Motor neuron (in vitro differentiated cells): ENCODE results near the gene S100A2. TPM values are rescaled to one million over a fixed set of nuclear protein-coding genes. Genes with fewer than 3 reads are reported as not detected.

Experiments used
- ATAC-seq, 8 experiments: fragments of 200-7000 bp; cut with Tn5 transposase; replicated peaks in 6 of 8; 2 replicates each; pipeline ENCODE4 v1.8.0; 2021; ENCODE audit warnings: mild to moderate bottlenecking in 8 of 8, moderate library complexity in 8 of 8
- H3K27ac ChIP-seq, 2 donors: fragments of 250-450 bp; sonication (Bioruptor Pico); 2 replicates each; pipeline ENCODE4 v1.9.0; 2021; ENCODE audit warnings: antibody characterized with exemption in 2 of 2, mild to moderate bottlenecking in 2 of 2, moderate library complexity in 1 of 2
- H3K4me1 ChIP-seq, 2 donors: fragments of 250-450 bp; sonication (Bioruptor Pico); replicated peaks in 1 of 2; 2 replicates each; pipeline ENCODE4 v1.6.1; 2021; ENCODE audit warnings: antibody characterized with exemption in 2 of 2, mild to moderate bottlenecking in 2 of 2, moderate library complexity in 1 of 2
- H3K4me3 ChIP-seq, 5 donors: fragments of 250-450 bp; sonication (Bioruptor Pico); 2 replicates each; pipeline ENCODE4 v1.9.0; 2021; ENCODE audit warnings: antibody characterized with exemption in 5 of 5, mild to moderate bottlenecking in 5 of 5, moderate library complexity in 4 of 5
- WGBS, 10 experiments: fragments of 450-650 bp; shearing (Covaris generic); methylation state at CpG; one replicate each; pipeline ENCODE4 v1.0.0; 2022; 5-methylcytosine and 5-hydroxymethylcytosine counted together
- in situ Hi-C, 9 experiments: fragments of 400-800 bp; cut with MboI; loops; one replicate each; pipeline ENCODE4 v1.15.0; 2021; ENCODE audit warnings: low sequenced_read_pairs in 9 of 9, low pct_unique_long_range_greater_than_20kb in 2 of 9; ENCODE audit not compliant: unreplicated experiment in 9 of 9
- total RNA-seq, 8 experiments: library from RNA; unstranded; fragments of 300-600 nt; gene quantifications; 2 replicates each; pipeline versions ENCODE4 v1.2.3 to v1.2.4, GENCODE V29; 2022

Gene S100A2
- total RNA-seq, 8 experiments from 2014 or later: 0.23 to 4.5 (median 1.5) TPM; not detected in 2

GRCh38 chr1:153536671-153537375 lies 28.8 kb downstream of the S100A2 start:
- ATAC-seq: no peak
- Histone ChIP-seq H3K27ac (no peak overlapping the region), H3K4me3 (no peak overlapping the region), H3K4me1 (peaks cover 7 to 19% of the 10 kb centered on the region in 2 donors)
- in situ Hi-C loops: no loop called here
- WGBS, 10 experiments: 64 to 98% (median 88%) methylated on average over 1 to 6 of the region's 9 CpGs; no CpG with 5 or more reads in 3 of the 10 experiments

GRCh38 chr1:153536012-153536670 lies 29.5 kb downstream of the S100A2 start:
- H3K4me3 ChIP-seq: peak overlapping the region in 2 of 5 donors; percentile 7 to 12
- peak in 4 of 8 experiments; percentile 2 to 78 (median 24) for ATAC-seq
- H3K4me1 ChIP-seq: peaks cover 7 to 19% of the 10 kb centered on the region in 2 donors
- WGBS, 10 experiments: 0 to 65% (median 33%) methylated on average over 1 to 11 of the region's 38 CpGs; no CpG with 5 or more reads in 4 of the 10 experiments
- no peak overlapping the region for H3K27ac ChIP-seq
- in situ Hi-C loops: no loop called here

- 0 to 94% (median 53%) methylated on average over 1 to 13 of the region's 18 CpGs; no CpG with 5 or more reads in 5 of the 10 experiments for WGBS, 10 experiments
- H3K4me3 ChIP-seq: peak within 1 kb of the TSS in 2 of 5 donors; percentile 7 to 12
- ATAC-seq: peak in 2 of 8 experiments; percentile 5
- in situ Hi-C loops: no loop called here
- no peak within 1 kb of the TSS for H3K27ac ChIP-seq
- peaks cover 7 to 19% of the 10 kb centered on the region in 2 donors for H3K4me1 ChIP-seq
Measured at GRCh38 chr1:153535242-153536011, 30.2 kb downstream of the S100A2 start, which contains the start of gene S100A6. S100A6 (minus strand) TSS chr1:153535991; CDS start chr1:153535339, 652 bp downstream.

- no peak for ATAC-seq
- WGBS, 10 experiments: 0 to 100% (median 81%) methylated on average over 1 to 3 of the region's 3 CpGs; no CpG with 5 or more reads in 6 of the 10 experiments
- peaks cover 7 to 19% of the 10 kb centered on the region in 2 donors for H3K4me1 ChIP-seq
- in situ Hi-C loops: no loop called here
- H3K4me3 ChIP-seq: no peak overlapping the region
- H3K27ac ChIP-seq: no peak overlapping the region
Measured at GRCh38 chr1:153534925-153535241, 30.8 kb downstream of the S100A2 start.

- Histone ChIP-seq H3K4me1 (peaks cover 7 to 19% of the 10 kb centered on the region in 2 donors), H3K27ac (no peak overlapping the region), H3K4me3 (no peak overlapping the region)
- in situ Hi-C loops: no loop called here
- ATAC-seq: no peak
- 0 to 100% (median 93%) methylated on average over 1 to 6 of the region's 7 CpGs; no CpG with 5 or more reads in 2 of the 10 experiments for WGBS, 10 experiments
Measured at GRCh38 chr1:153534226-153534924, 31.3 kb downstream of the S100A2 start.

GRCh38 chr1:153533689-153534201 lies 31.9 kb downstream of the S100A2 start:
- H3K4me1 ChIP-seq: peaks cover 7 to 19% of the 10 kb centered on the region in 2 donors
- no peak overlapping the region for H3K27ac ChIP-seq
- H3K4me3 ChIP-seq: no peak overlapping the region
- peak; percentile 2 to 85 (median 78) for ATAC-seq
- in situ Hi-C loops: no loop called here
- 0 to 79% (median 65%) methylated on average over 1 to 13 of the region's 13 CpGs; no CpG with 5 or more reads in 3 of the 10 experiments for WGBS, 10 experiments

GRCh38 chr1:153532769-153533599 lies 32.7 kb downstream of the S100A2 start:
- ATAC-seq: peak; percentile 14 to 79 (median 70)
- H3K4me1 ChIP-seq: peaks cover 7 to 13% of the 10 kb centered on the region in 2 donors
- 0 to 50% (median 40%) methylated on average over 1 to 19 of the region's 34 CpGs; no CpG with 5 or more reads in 2 of the 10 experiments for WGBS, 10 experiments
- in situ Hi-C loops: no loop called here
- no peak overlapping the region for H3K4me3 ChIP-seq
- H3K27ac ChIP-seq: no peak overlapping the region

GRCh38 chr1:153532181-153532580 lies 33.5 kb downstream of the S100A2 start:
- peaks cover 7 to 11% of the 10 kb centered on the region in 2 donors for H3K4me1 ChIP-seq
- in situ Hi-C loops: no loop called here
- no peak overlapping the region for H3K4me3 ChIP-seq
- H3K27ac ChIP-seq: no peak overlapping the region
- WGBS, 10 experiments: 50 to 100% (median 69%) methylated on average over 1 to 2 of the region's 2 CpGs; no CpG with 5 or more reads in 4 of the 10 experiments
- ATAC-seq: no peak

- WGBS, 10 experiments: 83 to 100% (median 91%) methylated on average over 1 to 3 of the region's 3 CpGs; no CpG with 5 or more reads in 3 of the 10 experiments
- no peak for ATAC-seq
- H3K27ac ChIP-seq: no peak overlapping the region
- H3K4me1 ChIP-seq: peaks cover 7 to 11% of the 10 kb centered on the region in 2 donors
- in situ Hi-C loops: no loop called here
- H3K4me3 ChIP-seq: no peak overlapping the region
Measured at GRCh38 chr1:153531638-153532037, 34.0 kb downstream of the S100A2 start.

- Histone ChIP-seq H3K4me3 (no peak overlapping the region), H3K27ac (no peak overlapping the region), H3K4me1 (peaks cover 8 to 9% of the 10 kb centered on the region in 2 donors)
- ATAC-seq: no peak
- in situ Hi-C loops: no loop called here
- 61 to 100% (median 93%) methylated on average over 1 to 5 of the region's 5 CpGs; no CpG with 5 or more reads in 3 of the 10 experiments for WGBS, 10 experiments
Measured at GRCh38 chr1:153527683-153528040, 38.0 kb downstream of the S100A2 start.

GRCh38 chr1:153527023-153527682 lies 38.5 kb downstream of the S100A2 start:
- no peak overlapping the region for H3K27ac ChIP-seq
- no peak overlapping the region for H3K4me3 ChIP-seq
- in situ Hi-C loops: no loop called here
- ATAC-seq: peak in 1 of 8 experiments; percentile 9
- H3K4me1 ChIP-seq: peaks cover 8 to 9% of the 10 kb centered on the region in 2 donors
- WGBS, 10 experiments: 47 to 100% (median 80%) methylated on average over 1 to 8 of the region's 8 CpGs; no CpG with 5 or more reads in 4 of the 10 experiments
